Measurements from ENCODE around the gene TAX1BP1. TPM values are rescaled to one million over a fixed set of nuclear protein-coding genes. Genes with fewer than 3 reads are reported as not detected.

Gene TAX1BP1
- total RNA-seq, 1 experiment from 2014 or later, result 95.9 TPM

DNA sequence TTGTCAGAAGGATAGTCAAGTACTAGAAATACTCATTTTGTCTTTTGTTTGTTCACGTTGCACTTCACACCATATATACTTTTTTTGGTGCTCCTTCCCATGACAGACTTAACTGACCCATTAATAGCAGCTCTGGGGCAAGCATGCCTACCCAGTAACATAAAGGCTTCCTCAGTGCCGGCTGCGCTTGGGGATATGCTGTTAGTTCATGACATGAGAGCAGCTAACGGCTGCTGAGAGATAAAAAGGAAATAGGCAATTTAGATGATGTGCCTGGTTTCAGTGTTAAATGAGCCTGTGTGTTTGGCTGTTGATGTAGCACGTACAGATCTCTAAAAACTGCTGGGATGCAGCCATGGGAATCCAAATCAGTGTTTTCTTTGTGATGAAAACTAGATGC is 86.4 kb downstream of the TAX1BP1 start:
- intact Hi-C loops (cut with micrococcal nuclease), result no loop called here
- no peaks in the 10 kb centered on the region for H3K27me3 Mint-ChIP-seq (ENCODE audit: insufficient read depth, unreplicated experiment)
- H3K9me3 Mint-ChIP-seq (ENCODE audit: unreplicated experiment), result no peaks in the 10 kb centered on the region
- H3K4me3 Mint-ChIP-seq (ENCODE audit: unreplicated experiment), result no peak overlapping the region
- TF ChIP-seq, protein P1, sequence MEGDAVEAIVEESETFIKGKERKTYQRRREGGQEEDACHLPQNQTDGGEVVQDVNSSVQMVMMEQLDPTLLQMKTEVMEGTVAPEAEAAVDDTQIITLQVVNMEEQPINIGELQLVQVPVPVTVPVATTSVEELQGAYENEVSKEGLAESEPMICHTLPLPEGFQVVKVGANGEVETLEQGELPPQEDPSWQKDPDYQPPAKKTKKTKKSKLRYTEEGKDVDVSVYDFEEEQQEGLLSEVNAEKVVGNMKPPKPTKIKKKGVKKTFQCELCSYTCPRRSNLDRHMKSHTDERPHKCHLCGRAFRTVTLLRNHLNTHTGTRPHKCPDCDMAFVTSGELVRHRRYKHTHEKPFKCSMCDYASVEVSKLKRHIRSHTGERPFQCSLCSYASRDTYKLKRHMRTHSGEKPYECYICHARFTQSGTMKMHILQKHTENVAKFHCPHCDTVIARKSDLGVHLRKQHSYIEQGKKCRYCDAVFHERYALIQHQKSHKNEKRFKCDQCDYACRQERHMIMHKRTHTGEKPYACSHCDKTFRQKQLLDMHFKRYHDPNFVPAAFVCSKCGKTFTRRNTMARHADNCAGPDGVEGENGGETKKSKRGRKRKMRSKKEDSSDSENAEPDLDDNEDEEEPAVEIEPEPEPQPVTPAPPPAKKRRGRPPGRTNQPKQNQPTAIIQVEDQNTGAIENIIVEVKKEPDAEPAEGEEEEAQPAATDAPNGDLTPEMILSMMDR (IDR thresholded peaks at IDR 0.05; ENCODE audit: unreplicated experiment), result no peak
- peaks cover 49% of the 10 kb centered on the region for H3K36me3 Mint-ChIP-seq (ENCODE audit: insufficient read depth, unreplicated experiment)
- ChIA-PET CTCF (interaction anchor here (0.7 kb wide), 1 partner anchor 210 kb away, joined by 3 read pairs; no protein-coding TSS in a partner anchor), POLR2A (interaction anchor here (0.6 to 2.5 kb wide), 2 partner anchors 8 to 257 kb away, joined by 3 to 6 read pairs; no protein-coding TSS in a partner anchor)
- BruUV-seq (replicated peaks), result no TSS peak
- no peak overlapping the region for H3K27ac Mint-ChIP-seq (ENCODE audit: low read depth, unreplicated experiment)
- DNase-seq (ENCODE audit: unreplicated experiment), result no peak
- no peaks in the 10 kb centered on the region for H3K4me1 Mint-ChIP-seq (ENCODE audit: insufficient read depth, unreplicated experiment)

DNA sequence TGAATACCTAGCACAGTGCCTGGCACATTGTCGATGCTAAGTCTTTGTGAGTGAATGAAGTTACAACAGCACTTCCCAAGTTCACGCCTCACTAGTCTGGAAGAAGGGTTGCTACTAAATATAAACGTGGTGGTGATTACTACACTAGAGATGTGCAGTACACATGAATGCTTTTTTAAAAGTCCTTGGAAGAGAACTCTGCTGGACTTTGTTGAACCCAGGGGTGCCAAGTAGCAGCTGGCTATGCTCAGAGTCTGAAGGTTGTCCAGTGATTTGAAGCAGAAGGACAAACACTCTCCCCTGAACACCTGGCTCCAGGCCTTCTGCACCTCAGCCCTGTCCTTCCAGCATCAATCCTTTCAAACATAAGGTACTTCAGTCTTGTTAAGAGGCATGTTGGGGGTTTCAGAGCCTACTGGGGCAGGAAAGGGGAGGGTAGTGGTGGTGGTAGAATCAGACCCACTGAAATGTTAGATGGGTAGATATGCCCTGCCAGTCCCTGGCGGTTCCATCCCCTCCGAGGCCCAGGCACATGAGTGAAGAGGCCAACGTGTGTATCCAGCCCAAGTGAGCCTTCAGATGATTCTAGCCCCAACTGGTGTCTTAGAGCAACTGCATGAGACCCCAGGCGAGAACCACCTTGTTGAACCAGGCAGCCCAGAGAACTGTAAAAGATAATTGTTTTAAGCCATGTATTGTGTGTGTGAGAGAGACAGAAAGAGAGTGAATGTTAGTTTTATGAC is 94.4 kb downstream of the TAX1BP1 start:
- CTCF ChIA-PET, result interaction anchor here (0.7 kb wide), 1 partner anchor 1071 kb away, joined by 5 read pairs; no protein-coding TSS in a partner anchor
- no peaks in the 10 kb centered on the region for H3K9me3 Mint-ChIP-seq (ENCODE audit: unreplicated experiment)
- intact Hi-C loops (cut with micrococcal nuclease), result no loop called here
- peaks cover 51% of the 10 kb centered on the region for H3K36me3 Mint-ChIP-seq (ENCODE audit: insufficient read depth, unreplicated experiment)
- TF ChIP-seq, protein P1 (IDR thresholded peaks at IDR 0.05; ENCODE audit: unreplicated experiment), result no peak
- H3K4me3 Mint-ChIP-seq (ENCODE audit: unreplicated experiment), result no peak overlapping the region
- H3K27ac Mint-ChIP-seq (ENCODE audit: low read depth, unreplicated experiment), result no peak overlapping the region
- POLR2A ChIA-PET, result interaction anchor here (2.8 kb wide), 1 partner anchor 8 kb away, joined by 6 read pairs; no protein-coding TSS in a partner anchor
- no peaks in the 10 kb centered on the region for H3K27me3 Mint-ChIP-seq (ENCODE audit: insufficient read depth, unreplicated experiment)
- no TSS peak for BruUV-seq (replicated peaks)
- no peak for DNase-seq (ENCODE audit: unreplicated experiment)
- no peaks in the 10 kb centered on the region for H3K4me1 Mint-ChIP-seq (ENCODE audit: insufficient read depth, unreplicated experiment)

DNA sequence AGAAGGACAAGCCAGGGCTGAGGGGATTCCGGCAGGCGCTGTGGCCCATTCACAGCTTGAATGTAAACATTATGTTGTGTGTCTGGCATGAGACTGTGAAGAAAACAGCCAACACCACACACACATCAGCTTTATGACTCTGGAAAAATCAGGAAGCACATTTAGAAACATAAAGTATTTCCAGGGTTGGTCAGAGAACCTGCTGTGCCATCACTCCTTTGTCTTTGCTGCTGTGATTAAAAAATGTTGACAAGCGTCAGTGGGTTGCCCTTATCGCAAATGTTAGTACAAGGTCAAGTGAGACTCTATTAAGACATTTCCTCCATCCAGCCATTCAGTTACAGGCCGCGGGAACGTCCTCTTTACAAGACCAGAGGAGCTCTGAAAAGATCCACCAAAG is 95.4 kb downstream of the TAX1BP1 start:
- no peak overlapping the region for H3K27ac Mint-ChIP-seq (ENCODE audit: low read depth, unreplicated experiment)
- intact Hi-C loops (cut with micrococcal nuclease), result no loop called here
- no peaks in the 10 kb centered on the region for H3K27me3 Mint-ChIP-seq (ENCODE audit: insufficient read depth, unreplicated experiment)
- H3K36me3 Mint-ChIP-seq (ENCODE audit: insufficient read depth, unreplicated experiment), result peaks cover 49% of the 10 kb centered on the region
- H3K4me3 Mint-ChIP-seq (ENCODE audit: unreplicated experiment), result no peak overlapping the region
- TF ChIP-seq, protein P1 (IDR thresholded peaks at IDR 0.05; ENCODE audit: unreplicated experiment), result no peak
- no peaks in the 10 kb centered on the region for H3K4me1 Mint-ChIP-seq (ENCODE audit: insufficient read depth, unreplicated experiment)
- CTCF ChIA-PET, result interaction anchor here (1.1 to 1.2 kb wide), 2 partner anchors 50 to 185 kb away, joined by 3 read pairs; no protein-coding TSS in a partner anchor
- BruUV-seq (replicated peaks), result no TSS peak
- no peaks in the 10 kb centered on the region for H3K9me3 Mint-ChIP-seq (ENCODE audit: unreplicated experiment)
- no peak for DNase-seq (ENCODE audit: unreplicated experiment)
- POLR2A ChIA-PET, result interaction anchor here (0.7 to 2.8 kb wide), 3 partner anchors 9 to 11 kb away, joined by 3 to 6 read pairs (median 3); no protein-coding TSS in a partner anchor

DNA sequence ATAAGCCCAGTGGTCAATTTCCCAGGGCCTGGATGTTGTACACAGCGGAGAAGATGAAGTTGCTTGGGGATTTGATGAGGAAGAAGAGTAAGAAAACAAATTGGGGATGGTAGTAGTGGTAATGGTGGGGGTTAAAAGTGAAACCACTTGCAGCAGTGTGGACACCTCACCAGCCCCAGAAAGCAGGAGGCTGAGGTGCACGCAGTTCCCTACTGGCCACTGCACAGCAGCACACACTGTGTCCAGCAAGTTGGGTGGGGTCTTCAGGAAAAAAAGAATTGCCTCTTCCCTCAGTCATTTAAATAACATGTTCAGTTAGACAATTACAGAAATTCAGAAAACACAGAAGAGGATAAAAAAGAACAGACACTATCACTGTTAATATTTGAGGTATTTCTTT is 96.6 kb downstream of the TAX1BP1 start:
- Mint-ChIP-seq H3K27ac (ENCODE audit: low read depth, unreplicated experiment) (no peak overlapping the region), H3K36me3 (ENCODE audit: insufficient read depth, unreplicated experiment) (peaks cover 38% of the 10 kb centered on the region), H3K27me3 (ENCODE audit: insufficient read depth, unreplicated experiment) (no peaks in the 10 kb centered on the region), H3K4me3 (ENCODE audit: unreplicated experiment) (no peak overlapping the region), H3K9me3 (ENCODE audit: unreplicated experiment) (no peaks in the 10 kb centered on the region), H3K4me1 (ENCODE audit: insufficient read depth, unreplicated experiment) (no peaks in the 10 kb centered on the region)
- TF ChIP-seq, protein P1 (IDR thresholded peaks at IDR 0.05; ENCODE audit: unreplicated experiment), result no peak
- CTCF ChIA-PET, result interaction anchor here (1.1 kb wide), 1 partner anchor 183 kb away, joined by 3 read pairs; no protein-coding TSS in a partner anchor
- no peak for DNase-seq (ENCODE audit: unreplicated experiment)
- intact Hi-C loops (cut with micrococcal nuclease), result no loop called here
- POLR2A ChIA-PET, result interaction anchor here (0.9 kb wide), 1 partner anchor 10 kb away, joined by 3 read pairs; no protein-coding TSS in a partner anchor
- BruUV-seq (replicated peaks), result no TSS peak

Measured in MCF 10A (cell line).